GM12874 (cell line): ENCODE measurements around the gene MYO9B.

Experiments
- CTCF ChIP-seq: IDR thresholded peaks from 2 replicates; pipeline ENCODE4 v1.5.1; 2011; ENCODE audit warnings: low read depth, mild to moderate bottlenecking, control low read depth, low read length, moderate library complexity; ENCODE audit not compliant: insufficient read depth

The MYO9B gene

GRCh38 chr19:17259934-17260333 is 184.4 kb downstream of the MYO9B start:
- no peak for TF ChIP-seq CTCF

GRCh38 chr19:17260842-17261325 is 185.3 kb downstream of the MYO9B start:
- peak; percentile 98 for TF ChIP-seq CTCF

DNA sequence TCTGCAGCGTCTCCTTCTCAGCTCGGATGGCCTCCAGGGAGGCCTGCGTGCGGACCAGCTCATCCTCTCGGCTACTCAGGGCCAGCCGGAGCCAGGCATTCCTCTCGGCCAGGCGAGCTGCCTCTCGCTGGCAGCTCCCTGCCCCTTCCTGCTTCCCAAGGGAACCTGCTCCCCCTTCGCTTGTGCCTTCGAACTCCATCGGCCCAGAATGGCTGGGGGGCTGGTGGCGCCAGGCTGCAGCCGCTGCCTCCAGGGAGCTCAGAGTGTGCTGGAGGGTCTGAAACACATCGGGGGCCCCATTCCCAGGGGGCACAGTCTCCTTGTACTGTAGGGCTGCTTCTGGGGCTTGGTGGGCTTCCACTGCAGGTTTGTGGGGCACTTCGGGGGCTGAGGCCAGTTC is 187.0 kb downstream of the MYO9B start:
- TF ChIP-seq CTCF = no peak
